H1 (cell line): ENCODE measurements around the gene NIT2.

ENCODE experiments used
- BACH1 ChIP-seq: IDR thresholded peaks from 2 replicates; pipeline ENCODE4 v1.6.1; 2012; ENCODE audit warnings: low read length, improper control_type of control experiment
- BRCA1 ChIP-seq: IDR thresholded peaks from 2 replicates; pipeline ENCODE4 v1.6.1; 2012; ENCODE audit warnings: low read depth, low read length, improper control_type of control experiment
- CBX5 ChIP-seq: fragments of 300-800, 300-1000 bp; sonication (generic); IDR thresholded peaks from 2 replicates; pipeline ENCODE4 v1.7.1; 2016; ENCODE audit warnings: antibody characterized with exemption, low read length, low read depth
- EZH2 ChIP-seq: fragments of 200-600 bp; sonication (generic); IDR thresholded peaks from 2 replicates; pipeline ENCODE4 v1.7.1; 2012; ENCODE audit warnings: low read depth, mild to moderate bottlenecking, moderate library complexity, low read length, inconsistent platforms; ENCODE audit not compliant: severe bottlenecking
- NRF1 ChIP-seq: IDR thresholded peaks from 2 replicates; pipeline ENCODE4 v1.6.1; 2011; ENCODE audit warnings: mild to moderate bottlenecking, low read depth, low read length, improper control_type of control experiment
- POLR2A ChIP-seq, 2 experiments: IDR thresholded peaks; 1 replicate in 1 of 2; 2 replicates in 1 of 2; pipeline ENCODE4 v1.6.1; 2011; ENCODE audit warnings: low read depth in 2 of 2, low read length in 2 of 2, mild to moderate bottlenecking in 2 of 2; ENCODE audit errors: control extremely low read depth in 1 of 2
- POLR2AphosphoS5 ChIP-seq: IDR thresholded peaks from 2 replicates; pipeline ENCODE4 v1.6.1; 2011; ENCODE audit warnings: low read depth, low read length
- SP1 ChIP-seq: IDR thresholded peaks from 2 replicates; pipeline ENCODE4 v1.6.1; 2011; ENCODE audit warnings: low read depth, low read length
- TF ChIP-seq, protein P1 (sequence below), 3 experiments: IDR thresholded peaks; 1 replicate in 2 of 3; 2 replicates in 1 of 3; pipeline versions ENCODE4 v1.5.1 to v1.6.1; 2011; ENCODE audit warnings: low read length in 3 of 3, mild to moderate bottlenecking in 3 of 3, inconsistent platforms in 2 of 3, low read depth in 1 of 3, moderate library complexity in 1 of 3; ENCODE audit not compliant: insufficient read depth in 1 of 3; ENCODE audit errors: control extremely low read depth in 1 of 3
- TF ChIP-seq, protein P2 (sequence below): IDR thresholded peaks from 2 replicates; pipeline ENCODE4 v1.6.1; 2011; ENCODE audit warnings: low read length, improper control_type of control experiment

GRCh38 chr3:100310355-100310965 is 24.1 kb upstream of the NIT2 start:
- TF ChIP-seq, protein P1, sequence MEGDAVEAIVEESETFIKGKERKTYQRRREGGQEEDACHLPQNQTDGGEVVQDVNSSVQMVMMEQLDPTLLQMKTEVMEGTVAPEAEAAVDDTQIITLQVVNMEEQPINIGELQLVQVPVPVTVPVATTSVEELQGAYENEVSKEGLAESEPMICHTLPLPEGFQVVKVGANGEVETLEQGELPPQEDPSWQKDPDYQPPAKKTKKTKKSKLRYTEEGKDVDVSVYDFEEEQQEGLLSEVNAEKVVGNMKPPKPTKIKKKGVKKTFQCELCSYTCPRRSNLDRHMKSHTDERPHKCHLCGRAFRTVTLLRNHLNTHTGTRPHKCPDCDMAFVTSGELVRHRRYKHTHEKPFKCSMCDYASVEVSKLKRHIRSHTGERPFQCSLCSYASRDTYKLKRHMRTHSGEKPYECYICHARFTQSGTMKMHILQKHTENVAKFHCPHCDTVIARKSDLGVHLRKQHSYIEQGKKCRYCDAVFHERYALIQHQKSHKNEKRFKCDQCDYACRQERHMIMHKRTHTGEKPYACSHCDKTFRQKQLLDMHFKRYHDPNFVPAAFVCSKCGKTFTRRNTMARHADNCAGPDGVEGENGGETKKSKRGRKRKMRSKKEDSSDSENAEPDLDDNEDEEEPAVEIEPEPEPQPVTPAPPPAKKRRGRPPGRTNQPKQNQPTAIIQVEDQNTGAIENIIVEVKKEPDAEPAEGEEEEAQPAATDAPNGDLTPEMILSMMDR (IDR thresholded peaks at IDR 0.05; ENCODE audit: control extremely low read depth in 1 of 3, insufficient read depth in 1 of 3, low read depth in 1 of 3, low read length in 3 of 3) = no peak
- TF ChIP-seq POLR2A (IDR thresholded peaks at IDR 0.05; ENCODE audit: control extremely low read depth in 1 of 2, low read depth in 2 of 2, low read length in 2 of 2) (no peak), POLR2AphosphoS5 (no peak), SP1 (no peak), EZH2 (no peak), BRCA1 (no peak), BACH1 (no peak), CBX5 (no peak), NRF1 (no peak)
- TF ChIP-seq, protein P2, sequence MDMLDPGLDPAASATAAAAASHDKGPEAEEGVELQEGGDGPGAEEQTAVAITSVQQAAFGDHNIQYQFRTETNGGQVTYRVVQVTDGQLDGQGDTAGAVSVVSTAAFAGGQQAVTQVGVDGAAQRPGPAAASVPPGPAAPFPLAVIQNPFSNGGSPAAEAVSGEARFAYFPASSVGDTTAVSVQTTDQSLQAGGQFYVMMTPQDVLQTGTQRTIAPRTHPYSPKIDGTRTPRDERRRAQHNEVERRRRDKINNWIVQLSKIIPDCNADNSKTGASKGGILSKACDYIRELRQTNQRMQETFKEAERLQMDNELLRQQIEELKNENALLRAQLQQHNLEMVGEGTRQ = no peak
